GM18909 (cell line): ENCODE data around the gene RUFY1.
"Not testable (repeated sequence)": the region's sequence is repeated elsewhere in the genome, so short reads cannot be mapped to it uniquely, and the experiment has no call there.

Experiments
- ATAC-seq: cut with Tn5 transposase; IDR thresholded peaks from one replicate; pipeline ENCODE4 v1.9.1; 2021; ENCODE audit warnings: mild to moderate bottlenecking; ENCODE audit not compliant: unreplicated experiment, poor library complexity

RUFY1 gene

GRCh38 chr5:179550511-179551342 is at the start of gene RUFY1:
RUFY1 (plus strand) TSS chr5:179550554; CDS start chr5:179550570, 16 bp downstream.
- ATAC-seq: peak; percentile 84

GRCh38 chr5:179501997-179502396 is 48.4 kb upstream of the RUFY1 start:
- not testable (repeated sequence) for ATAC-seq

- ATAC-seq: not testable (repeated sequence)
Observed at GRCh38 chr5:179502420-179502819, 47.9 kb upstream of the RUFY1 start.

GRCh38 chr5:179504191-179504590 is 46.2 kb upstream of the RUFY1 start:
- ATAC-seq: no peak

GRCh38 chr5:179504600-179505396 is 45.6 kb upstream of the RUFY1 start:
- ATAC-seq: no peak

- ATAC-seq: no peak
Observed at GRCh38 chr5:179505636-179506261, 44.6 kb upstream of the RUFY1 start.

GRCh38 chr5:179509239-179509638 is 41.1 kb upstream of the RUFY1 start:
- no peak for ATAC-seq

GRCh38 chr5:179509845-179510244 is 40.5 kb upstream of the RUFY1 start:
- no peak for ATAC-seq

- no peak for ATAC-seq
Observed at GRCh38 chr5:179512452-179513000, 37.8 kb upstream of the RUFY1 start.

- not testable (repeated sequence) for ATAC-seq
Observed at GRCh38 chr5:179515501-179515900, 34.9 kb upstream of the RUFY1 start.

GRCh38 chr5:179516221-179516620 is 34.1 kb upstream of the RUFY1 start:
- ATAC-seq: no peak

GRCh38 chr5:179517746-179518145 is 32.6 kb upstream of the RUFY1 start:
- ATAC-seq: not testable (repeated sequence)

- not testable (repeated sequence) for ATAC-seq
Observed at GRCh38 chr5:179518369-179518768, 32.0 kb upstream of the RUFY1 start.

- not testable (repeated sequence) for ATAC-seq
Observed at GRCh38 chr5:179519416-179520070, 30.8 kb upstream of the RUFY1 start.

GRCh38 chr5:179522107-179522506 is 28.2 kb upstream of the RUFY1 start:
- not testable (repeated sequence) for ATAC-seq

GRCh38 chr5:179526978-179527377 is 23.4 kb upstream of the RUFY1 start:
- no peak for ATAC-seq

GRCh38 chr5:179530069-179530998 is 20.0 kb upstream of the RUFY1 start:
- peak; percentile 73 for ATAC-seq

- no peak for ATAC-seq
Observed at GRCh38 chr5:179533024-179533423, 17.3 kb upstream of the RUFY1 start.

GRCh38 chr5:179533907-179534306 is 16.4 kb upstream of the RUFY1 start:
- peak; percentile 58 for ATAC-seq
